ENCODE measurements around the gene FUZ.

DNA sequence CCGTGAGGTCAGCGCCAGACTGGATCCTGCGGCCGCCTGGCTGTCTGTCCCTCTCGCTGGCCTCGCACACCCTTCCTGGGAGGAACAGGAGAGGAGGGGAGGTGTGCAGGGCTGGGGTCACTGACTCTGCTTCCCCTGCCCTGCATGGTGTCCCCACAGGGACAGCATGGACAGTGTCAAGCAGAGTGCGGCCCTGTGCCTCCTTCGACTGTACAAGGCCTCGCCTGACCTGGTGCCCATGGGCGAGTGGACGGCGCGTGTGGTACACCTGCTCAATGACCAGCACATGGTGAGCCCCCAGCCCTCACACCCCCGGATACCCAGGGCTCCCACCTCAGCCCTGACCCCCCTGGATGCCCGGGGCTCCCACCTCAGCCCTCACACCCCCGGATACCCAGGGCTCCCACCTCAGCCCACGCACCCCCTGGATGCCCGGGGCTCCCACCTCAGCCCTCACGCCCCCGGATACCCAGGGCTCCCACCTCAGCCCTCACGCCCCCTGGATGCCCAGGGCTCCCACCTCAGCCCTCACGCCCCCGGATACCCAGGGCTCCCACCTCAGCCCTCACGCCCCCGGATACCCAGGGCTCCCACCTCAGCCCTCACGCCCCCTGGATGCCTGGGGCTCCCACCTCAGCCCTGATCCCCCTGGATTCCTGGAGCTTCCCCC lies 21.2 kb downstream of the FUZ start:
- TF ChIP-seq EZH2 (IDR thresholded peaks at IDR 0.05; ENCODE audit: borderline replicate concordance, low read length), result no peak
- TF ChIP-seq CTCF (IDR thresholded peaks at IDR 0.05; ENCODE audit: low read length), result no peak

Data from OCI-LY1 (cell line).